Activated effector memory CD4-positive, alpha-beta T cell treated with Interleukin-2 at 50 U/mL for 16 hours (primary cell): ENCODE measurements around the gene CRIM1.

Source experiments
- DNase-seq: peaks from one replicate; pipeline ENCODE4 v3.0.0-alpha.2; 2020

Gene CRIM1

DNA sequence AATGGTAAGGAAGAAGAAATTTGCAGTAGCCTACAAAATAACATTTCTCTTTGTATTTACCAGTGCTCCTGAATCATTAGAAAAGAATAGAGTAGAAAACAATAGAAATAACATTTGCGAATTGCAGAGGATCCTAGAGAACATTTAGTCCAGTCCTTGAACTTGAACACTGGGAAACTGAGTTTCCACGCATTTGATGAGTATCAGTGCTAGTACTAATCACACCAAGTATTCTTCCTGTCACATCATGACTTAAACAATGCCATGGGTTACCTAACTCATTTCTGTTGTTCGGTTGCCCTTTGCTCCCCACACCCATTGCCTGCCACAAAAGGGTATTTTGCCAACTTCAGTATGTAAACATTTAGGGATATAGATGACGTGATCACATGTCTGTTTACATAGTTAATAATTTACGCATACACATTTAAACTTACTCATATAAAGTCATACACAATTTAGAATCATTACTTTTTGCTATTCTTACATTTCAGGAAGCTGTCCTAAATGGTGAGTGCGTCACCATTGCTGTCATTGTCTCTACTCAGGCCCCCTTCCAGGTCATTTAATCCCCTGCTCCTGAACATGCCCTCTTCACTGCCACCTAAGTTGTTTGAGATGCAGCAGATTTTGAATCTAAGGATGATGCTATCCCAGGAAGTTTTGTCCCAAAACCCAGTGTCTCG lies 42.3 kb downstream of the CRIM1 start:
- DNase-seq, result no peak

DNA sequence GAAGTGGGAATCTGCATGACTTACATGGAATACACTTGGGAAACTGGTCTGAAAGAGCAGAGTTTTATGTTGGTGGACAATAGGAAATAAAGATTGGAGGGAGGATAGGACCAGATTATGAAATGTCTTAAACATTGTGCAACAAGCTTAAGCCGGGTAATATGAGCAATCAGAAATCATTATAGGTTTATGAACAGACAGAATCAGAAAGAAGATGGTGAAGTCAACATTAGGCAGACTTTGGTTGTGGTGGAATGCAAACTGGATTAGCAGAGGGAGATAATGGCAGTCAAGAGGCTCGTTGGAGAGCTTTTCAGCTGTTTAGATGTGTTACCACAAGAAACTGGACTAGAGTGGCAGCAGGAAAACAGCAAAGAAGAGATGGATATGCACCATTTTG lies 43.5 kb downstream of the CRIM1 start:
- DNase-seq, result no peak

DNA sequence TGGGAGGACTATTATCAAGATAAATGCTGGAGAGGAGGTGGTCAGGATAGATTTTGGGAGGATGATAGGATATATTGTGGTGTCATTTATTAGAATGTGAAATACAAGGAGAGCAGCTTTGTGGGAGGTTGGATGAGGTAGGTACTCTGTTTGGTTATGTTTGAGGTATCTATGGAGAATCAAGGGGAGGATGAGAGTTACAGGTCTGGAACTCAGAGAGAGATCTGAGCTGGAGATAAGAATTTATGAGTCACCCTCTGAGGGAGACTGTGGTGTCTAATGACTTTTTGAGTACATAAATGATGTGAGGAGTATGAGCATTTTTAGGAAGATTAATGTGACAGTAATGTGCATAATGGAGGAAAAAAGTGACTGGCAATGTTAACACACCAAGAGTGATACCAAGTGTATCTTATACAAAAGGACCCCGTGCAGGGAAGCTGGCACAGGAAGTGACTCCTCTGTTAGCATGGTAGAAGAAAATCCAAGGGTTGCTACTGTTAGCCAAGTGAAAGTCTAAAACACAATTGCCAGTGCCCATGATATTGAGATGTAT lies 48.2 kb downstream of the CRIM1 start:
- no peak for DNase-seq

DNA sequence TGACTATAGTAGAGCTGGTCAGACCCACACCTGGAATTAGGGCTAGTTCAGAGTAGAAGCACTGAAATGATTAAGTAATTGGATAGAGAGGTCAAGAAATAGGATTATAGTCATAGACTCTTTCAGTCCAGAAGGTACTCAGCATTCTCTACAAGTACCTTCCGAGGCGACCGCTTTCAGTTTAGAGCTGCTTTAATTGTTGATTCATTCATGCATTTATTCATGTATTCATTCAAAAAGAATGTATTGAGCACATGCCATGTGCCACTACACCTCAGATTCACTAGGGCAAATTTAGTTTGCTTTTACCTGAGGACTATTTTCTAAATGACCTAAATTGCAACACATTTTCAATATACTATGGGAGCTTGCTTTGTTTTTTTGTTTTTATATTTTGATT lies 48.7 kb downstream of the CRIM1 start:
- DNase-seq, result no peak

DNA sequence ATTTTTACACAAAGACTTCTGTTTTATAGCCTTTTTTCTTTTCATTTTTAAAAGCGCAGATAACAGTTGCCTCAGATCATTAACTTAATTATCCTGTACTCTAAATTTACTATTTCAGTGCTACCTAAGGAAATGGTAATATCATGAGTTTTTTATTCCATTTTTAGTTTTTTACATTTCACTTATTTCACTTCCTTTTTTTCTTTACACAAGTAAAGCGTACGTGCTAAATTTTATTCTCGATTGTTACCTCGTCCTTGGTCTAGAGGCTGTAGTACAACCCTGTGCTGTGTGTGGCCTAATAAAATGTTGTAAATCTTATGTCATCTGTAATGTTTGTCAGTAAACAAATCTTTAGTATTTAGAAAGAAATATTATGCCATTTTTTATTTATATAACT lies 49.2 kb downstream of the CRIM1 start:
- no peak for DNase-seq

DNA sequence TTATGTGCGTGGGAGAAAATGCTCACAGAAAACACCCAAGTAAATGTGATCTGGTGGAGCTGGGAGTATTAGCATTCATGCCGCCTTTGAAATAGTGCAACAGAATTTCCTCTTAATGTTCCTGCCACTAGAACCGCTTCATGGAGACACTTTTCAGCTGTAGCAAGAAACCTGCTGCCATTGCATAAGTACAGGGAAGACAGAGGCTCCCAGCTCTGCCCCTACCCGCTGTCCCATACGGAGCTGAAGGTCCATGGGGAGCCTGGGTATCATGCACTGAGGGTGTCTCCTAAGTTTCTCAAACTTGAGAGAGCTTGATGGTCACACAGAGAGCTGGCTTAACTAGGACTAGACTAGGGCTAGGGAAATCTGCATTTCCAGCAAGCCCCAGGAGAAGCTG lies 49.6 kb downstream of the CRIM1 start:
- DNase-seq, result no peak

DNA sequence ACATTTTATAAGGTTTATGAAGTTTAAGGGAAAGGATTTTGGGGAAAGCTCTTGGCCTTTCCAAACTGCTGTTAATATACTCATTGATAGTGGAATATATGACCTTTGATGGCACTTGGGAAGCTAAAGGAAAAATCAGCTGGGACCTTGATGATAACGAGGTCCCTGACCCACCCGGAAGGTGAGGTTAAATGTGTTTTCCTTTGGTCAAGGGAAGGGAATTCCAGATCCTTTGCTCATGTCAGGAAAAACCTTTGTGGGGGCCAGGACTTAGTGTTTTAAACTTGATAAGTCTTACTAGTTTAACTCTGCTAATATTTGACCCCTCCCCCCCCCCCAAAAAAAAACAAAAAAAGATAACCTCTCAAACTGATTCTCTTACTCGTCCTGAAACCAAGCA lies 50.7 kb downstream of the CRIM1 start:
- no peak for DNase-seq

DNA sequence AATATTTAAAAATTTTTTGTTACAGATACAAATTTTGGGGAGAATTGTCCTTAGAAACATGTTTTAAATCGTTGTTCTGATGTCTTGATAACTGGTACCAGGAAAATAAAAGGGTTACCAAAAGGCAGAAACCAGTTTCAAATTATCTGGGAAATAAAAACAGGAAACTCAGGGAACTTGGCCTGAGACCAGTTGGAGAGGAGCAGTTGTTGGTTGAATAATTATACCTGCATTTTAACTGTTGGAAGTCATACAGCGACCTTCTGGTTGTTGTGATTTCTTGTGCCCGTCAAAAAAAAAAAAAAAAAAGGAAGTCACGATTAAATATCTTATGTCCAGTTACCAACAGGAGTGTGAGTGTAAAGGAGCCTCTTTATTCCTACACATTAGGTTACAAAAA lies 51.8 kb downstream of the CRIM1 start:
- DNase-seq, result no peak

DNA sequence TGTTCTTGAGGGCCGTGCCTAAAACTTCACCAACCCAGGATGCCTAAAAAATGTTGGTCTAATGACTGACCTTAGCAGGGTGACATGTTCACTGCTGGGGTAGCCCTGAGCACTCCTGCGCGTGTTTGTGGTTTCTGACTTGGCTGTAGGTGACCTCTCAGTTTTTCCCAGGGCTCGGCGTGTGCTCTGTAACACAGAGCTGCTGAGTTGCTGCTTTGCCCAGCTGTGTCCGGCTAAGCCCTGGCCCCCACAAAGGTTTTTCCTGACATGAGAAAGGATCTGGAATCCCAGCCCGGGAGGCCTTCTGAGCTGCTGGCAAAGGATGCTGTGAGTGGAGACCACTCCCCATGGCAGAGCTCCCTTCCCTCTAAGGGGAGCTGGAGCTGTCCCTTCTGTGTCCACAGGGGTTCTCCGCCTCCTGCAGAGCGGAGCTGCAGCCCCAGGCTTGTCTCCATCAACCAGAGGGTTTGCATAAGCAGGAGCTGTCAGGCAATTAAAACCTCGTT lies 52.7 kb downstream of the CRIM1 start:
- no peak for DNase-seq

DNA sequence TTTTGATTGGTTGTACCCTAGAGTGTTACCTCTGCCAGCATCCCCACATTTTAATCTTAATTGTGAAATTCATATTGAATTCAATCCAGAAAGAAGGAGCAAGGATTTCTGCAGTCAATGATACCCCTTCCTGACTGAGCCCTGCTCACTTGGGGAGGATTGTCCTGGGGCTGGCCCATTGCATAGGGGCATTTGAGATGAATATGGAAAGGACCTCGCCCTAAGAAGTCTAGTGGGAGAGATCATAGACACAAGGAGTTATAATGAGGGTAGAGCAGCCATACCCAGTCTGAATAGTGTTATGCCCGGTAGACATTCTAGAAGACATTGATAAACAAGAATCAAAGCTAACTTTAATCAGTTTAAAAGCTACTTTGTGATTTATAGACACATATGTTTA lies 53.8 kb downstream of the CRIM1 start:
- DNase-seq, result no peak

DNA sequence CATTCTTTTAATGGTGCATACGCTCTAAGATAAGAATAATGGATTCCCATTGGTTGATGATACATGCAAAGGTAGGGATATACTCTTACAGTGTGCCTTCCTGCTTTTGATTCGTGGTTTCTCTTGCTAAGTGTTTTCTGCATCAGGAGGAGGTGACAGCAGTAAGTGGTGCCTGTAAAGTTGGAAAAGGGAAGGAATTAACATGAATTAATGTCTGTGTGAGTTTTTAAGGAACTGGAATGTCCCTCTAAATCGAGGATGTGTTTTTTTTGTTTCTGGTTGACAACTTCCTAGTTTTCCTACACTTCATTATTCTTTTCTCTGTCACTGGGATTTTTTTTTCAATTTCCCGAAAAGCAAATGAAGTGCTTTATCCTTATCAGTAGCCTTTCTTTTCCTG lies 54.4 kb downstream of the CRIM1 start:
- no peak for DNase-seq

DNA sequence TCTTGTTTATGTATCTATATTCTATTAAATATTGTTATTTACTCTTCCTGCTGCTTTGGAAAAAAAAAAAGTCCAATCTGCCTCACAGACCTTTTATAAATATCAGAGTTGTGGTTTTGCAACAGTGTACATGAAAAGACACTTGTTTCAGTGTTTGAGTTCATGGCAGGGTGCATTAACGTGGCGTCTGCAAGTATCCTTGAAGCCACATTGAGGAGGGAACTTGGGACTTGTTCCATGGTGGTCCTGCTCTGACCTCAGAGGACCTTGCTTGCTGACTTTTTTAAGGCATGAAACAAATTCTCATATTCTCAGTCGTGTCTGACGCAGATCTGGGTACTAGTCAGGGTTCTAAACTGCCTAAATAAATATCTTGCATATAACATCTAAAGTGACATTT lies 55.1 kb downstream of the CRIM1 start:
- DNase-seq, result no peak

DNA sequence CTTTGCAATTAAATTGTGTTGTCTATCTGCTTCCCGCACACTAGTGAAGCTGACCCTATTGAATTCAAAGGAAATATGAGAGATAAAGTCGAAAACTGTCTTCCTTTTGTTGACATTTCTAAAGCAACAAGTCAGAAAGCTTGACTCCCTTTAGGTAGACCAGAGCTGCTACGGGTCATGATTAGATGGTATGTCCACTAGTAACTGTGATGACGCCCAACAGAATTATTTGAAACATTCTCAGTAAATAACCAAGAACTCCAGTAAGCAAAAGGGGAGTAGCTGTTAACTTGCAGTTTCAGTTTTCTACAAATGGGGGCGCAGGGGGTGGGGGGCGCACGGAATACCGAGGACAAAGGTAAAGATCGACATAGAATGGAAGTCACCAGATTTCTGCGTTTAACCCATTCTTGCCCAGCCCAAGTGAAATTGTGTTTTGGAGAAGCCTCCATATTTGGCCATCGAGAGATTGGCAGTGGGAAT lies 56.4 kb downstream of the CRIM1 start:
- DNase-seq, result no peak

DNA sequence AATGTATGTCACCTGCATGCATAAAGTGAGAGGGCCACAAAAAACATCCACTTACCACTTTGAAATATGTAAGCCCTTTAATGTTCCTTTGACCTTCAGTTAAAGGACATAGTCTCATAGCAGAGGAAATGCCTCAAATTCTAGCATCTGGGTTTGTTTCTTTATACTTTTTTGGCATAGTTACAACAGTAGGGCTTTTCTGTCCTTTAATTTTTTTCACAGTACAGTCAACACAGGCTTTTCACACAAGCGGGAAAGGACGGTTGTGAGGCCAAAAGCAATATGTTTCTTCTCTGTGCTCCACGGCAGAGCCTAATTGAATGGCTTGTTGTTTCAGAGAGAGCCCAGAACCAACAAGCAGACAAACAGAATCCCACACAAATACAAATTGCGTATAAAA lies 57.6 kb downstream of the CRIM1 start:
- DNase-seq, result no peak

DNA sequence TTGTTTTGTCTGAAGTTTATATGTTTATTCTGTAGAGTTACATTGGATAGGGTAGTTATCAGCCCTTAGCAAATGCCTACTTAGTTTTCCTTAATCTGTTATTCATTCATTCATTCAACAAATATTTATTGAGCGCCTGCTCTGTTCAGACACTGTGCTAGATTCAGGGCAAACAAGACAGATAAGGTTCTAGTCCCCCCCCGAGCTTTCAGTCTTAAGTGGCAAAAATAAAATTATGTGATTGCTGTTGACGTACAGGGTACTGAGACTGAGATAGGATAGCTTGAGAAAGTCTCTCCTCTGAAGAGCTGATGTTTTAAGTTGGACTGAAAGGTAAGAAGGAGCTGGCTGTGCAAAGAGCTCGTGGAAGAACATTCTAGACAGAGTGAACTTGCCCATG lies 58.7 kb downstream of the CRIM1 start:
- no peak for DNase-seq

DNA sequence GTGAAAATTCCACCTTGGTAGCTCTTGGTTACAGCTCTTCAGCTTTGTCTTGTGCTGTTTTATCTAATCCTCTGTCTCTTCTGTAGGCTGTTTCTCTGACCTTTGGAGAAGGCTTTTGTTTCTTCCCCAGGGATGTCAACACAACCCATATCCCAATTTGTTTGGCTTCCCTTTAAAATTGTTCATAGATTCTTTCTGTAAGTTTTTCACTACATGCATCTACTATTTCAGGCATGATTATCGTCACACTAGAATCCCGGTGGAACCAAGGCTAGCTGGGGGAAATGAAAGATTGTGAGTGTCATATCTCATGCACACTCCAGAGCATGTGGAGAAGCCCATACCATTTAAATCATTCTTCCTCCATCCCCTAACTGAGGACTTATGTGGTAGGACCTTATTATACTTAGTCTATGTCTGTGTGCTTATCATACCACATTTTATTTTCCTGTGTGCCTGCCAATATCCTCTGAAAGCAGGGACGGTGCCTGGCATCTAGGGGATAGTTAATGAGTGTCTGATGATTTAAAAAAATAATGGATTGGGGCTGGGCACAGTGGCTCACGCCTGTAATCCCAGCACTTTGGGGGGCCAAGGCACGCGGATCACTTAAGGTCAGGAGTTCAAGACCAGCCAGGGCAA lies 59.9 kb downstream of the CRIM1 start:
- no peak for DNase-seq

DNA sequence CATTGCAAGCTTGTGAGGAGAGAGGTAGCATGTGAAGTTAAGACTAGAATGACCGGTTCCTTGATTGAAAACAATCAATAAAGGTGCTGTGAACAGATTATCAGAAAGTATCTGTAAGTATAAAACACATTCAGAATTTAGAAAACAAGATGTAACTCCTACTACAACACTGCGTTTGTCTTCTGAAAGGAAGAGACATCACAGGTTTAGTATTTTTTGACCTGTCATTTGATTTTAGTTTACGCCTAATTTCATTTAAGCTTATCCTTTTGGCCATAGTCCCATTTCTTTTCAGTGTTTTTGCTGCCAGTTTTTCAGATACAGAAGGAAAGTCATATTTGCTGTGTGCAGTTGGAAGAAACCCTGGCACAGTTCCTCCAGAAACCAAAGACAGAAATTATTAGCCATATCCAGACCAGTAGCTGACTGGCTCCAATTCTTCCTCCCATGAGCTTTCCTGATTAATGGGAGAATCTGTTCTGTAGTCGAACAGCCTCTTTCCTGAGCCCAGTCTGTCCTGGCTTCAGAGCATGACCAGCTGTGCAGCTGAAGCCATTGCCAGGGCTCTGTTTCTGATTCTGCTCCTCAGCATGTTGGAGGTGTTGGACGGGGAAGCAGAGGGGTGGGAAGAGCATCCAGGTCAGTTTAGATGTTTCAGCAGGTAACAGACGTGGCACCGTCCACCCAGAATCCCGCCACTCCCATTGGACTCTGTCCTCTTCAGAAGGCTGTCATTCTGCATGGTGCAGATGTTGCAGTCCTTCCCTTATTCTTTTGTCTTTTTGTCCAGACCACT lies 61.0 kb downstream of the CRIM1 start:
- no peak for DNase-seq

DNA sequence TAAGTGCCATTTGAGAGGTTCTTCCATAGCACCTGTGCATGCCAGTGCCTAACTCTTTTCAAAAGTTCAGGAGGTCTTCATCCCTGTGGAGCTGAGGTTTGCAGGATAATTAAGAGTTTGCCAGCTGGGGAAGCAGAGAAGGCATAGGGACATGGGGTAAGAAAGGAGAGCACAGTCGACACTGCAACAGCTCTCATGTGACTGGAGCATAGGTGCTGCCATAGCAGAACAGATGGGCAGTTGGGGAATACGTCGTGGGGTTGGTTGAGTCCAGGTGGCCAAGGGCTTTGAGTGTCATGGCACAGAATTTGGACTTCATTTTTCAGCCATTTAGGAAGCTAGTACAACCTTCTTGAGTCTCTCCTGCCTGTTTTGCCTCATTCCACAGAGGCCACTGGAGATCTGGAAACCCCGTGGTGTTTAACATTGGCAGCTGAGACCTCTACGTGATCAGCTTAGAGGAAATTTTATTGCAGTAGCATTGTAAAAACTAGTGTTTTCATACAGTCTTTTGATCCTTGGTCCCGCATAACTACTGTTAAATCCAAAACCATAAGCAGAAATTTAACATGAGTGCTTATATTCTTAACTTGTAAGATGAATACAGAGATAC lies 65.1 kb downstream of the CRIM1 start:
- DNase-seq, result no peak

DNA sequence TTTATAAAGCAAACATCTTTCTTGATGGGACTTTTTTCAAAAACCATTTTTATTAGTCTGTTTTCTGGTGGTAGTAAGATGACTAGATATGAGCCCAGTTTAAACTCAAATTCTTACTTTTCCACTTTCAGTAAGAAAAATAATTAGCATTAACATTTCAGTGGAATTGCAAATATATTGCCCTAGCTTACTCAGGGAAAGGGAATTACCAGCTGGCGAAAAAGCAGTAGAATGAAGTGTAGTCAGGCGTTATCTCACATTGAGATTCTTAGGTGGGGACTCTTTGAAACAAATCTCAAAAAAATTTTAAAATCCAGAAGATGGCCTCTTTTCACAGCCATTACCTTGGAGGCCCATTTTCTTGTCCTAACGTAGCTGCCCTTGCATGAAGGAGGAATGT lies 65.8 kb downstream of the CRIM1 start:
- DNase-seq, result no peak

DNA sequence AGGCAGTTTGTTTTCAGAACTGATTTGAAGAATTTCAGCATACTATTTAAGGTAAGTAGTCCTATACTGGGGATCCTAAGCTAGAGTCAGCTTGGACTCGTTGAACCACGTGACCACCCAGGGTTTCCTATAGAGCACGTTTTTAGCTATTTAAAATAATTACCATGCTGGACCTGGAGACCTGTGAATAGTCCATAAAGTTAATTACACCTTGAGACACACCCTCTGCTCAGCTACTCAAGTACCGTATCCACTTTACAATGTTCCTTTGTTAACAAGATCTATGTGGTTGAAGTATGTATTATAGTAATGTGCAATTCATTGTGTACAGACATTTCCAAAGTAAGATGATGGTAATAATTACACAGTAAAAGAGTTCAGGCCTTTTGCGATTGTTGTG lies 67.6 kb downstream of the CRIM1 start:
- no peak for DNase-seq

DNA sequence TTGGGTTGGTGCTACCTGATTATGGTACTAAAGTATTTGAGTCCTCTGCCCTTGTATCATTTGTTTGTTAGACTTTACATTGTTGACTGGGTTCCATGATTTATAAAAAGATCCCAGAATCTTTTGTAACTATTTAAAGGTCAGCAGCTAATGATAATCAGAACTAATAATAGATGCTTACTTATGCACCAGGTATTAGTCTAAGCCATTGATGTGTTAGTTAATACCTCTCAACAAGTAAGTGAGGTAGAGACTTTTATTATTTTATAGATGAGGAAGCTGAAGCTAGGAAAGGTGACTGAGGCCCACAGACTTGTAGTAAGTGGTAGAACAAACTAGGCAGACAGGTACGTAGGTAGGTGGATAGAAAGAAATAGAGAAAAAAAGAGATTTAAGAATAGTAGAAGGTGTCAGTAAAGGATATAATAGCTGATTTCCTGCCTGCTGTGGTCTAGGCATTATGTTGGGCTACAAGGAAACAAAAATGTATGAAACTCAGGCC lies 68.1 kb downstream of the CRIM1 start:
- no peak for DNase-seq

DNA sequence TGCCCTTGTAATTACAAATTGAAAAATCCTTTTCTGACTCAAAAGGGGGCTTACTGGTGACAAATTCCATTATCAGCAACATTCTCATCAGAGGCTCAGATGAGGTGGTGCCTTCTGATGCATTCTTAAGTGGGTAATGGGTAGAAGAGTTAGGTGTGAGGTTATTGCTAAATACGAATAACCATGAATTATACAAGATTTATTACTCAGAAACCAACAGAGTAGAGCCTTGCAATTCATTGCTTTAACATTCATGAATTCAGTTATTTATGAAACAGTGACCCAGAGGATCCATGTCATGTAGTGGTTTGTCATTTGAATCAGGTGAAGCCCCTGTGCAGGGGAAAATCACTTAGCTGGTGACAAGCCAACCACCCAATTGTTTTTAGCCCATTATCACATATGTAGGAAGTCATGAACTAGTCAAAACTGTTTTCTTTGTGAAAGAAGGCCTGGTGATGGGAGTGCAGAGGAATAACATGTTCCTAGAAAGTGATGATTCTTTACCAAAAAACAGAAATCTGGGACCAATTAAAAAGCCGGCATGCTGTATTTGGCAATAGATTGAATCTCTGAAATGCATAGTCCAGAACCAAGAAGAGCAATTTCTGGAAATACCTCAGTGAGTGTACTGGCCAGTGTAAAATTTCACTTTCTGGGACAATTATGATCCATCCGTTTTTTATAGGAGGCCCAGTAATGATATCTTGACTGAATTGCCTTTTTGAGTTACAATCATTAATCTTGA lies 70.2 kb downstream of the CRIM1 start:
- no peak for DNase-seq
